Lower leg skin (tissue), 4 donors: ENCODE results near the gene NEXN. TPM values are rescaled to one million over a fixed set of nuclear protein-coding genes. Genes with fewer than 3 reads are reported as not detected.

ENCODE experiments used
- DNase-seq, 2 donors: peaks; one replicate each; pipeline ENCODE4 v3.0.0-alpha.2; 2019; ENCODE audit warnings: low spot score in 2 of 2
- H3K4me3 ChIP-seq: fragments of 200-600 bp; sonication (generic); 2 replicates; pipeline ENCODE4 v1.5.1; 2017; ENCODE audit warnings: mild to moderate bottlenecking, low read depth; ENCODE audit not compliant: poor library complexity, severe bottlenecking
- CTCF ChIP-seq, 3 donors: fragments of 450-650 bp; IDR thresholded peaks; one replicate each; pipeline ENCODE4 v1.5.1; 2016; ENCODE audit warnings: antibody characterized with exemption in 3 of 3, mild to moderate bottlenecking in 3 of 3, moderate library complexity in 2 of 3
- POLR2A ChIP-seq, 2 donors: fragments of 450-650 bp; IDR thresholded peaks; one replicate each; pipeline ENCODE4 v1.6.1; 2016 to 2017; ENCODE audit warnings: antibody characterized with exemption in 2 of 2, mild to moderate bottlenecking in 1 of 2, moderate library complexity in 1 of 2
- WGBS, 2 donors: methylation state at CpG; one replicate each; pipeline ENCODE4 v1.1.5; 2018; 5-methylcytosine and 5-hydroxymethylcytosine counted together
- intact Hi-C: fragments of 100-400 bp; cut with DNase I; formaldehyde crosslinking; loops from one replicate; pipeline ENCODE4 v1.15.0; 2023; ENCODE audit warnings: low total_unique reads
- total RNA-seq, 4 donors: library from RNA; depleted of rRNA; stranded (reverse); fragments of >200 nt; gene quantifications; one replicate each; pipeline ENCODE4 v1.1.0, GENCODE V29; 2016

NEXN gene
- total RNA-seq, 4 donors from 2014 or later, result 0.84 to 4.3 (median 2.0) TPM

DNA sequence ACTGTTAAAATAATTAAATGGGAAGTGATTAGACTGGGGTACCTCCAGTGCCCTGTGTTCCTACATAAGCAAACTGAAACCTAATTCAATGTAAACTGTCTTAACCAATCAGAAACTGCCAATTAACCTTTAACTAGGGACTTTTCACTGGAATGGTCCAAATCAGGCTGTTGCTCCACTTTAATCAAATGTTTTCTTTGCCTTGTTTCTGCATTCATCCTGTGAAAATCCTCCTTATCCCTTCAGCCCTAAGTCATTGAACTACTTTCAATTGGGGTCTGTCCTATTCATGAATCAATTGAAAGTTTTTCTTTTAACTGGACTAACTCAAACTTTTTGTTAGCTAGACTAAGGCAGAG is 95.6 kb downstream of the NEXN start:
- no peak overlapping the region for H3K4me3 ChIP-seq
- TF ChIP-seq CTCF (IDR thresholded peaks at IDR 0.05) (no peak), POLR2A (IDR thresholded peaks at IDR 0.05) (no peak)
- no peak for DNase-seq
- intact Hi-C loops, result no loop called here

DNA sequence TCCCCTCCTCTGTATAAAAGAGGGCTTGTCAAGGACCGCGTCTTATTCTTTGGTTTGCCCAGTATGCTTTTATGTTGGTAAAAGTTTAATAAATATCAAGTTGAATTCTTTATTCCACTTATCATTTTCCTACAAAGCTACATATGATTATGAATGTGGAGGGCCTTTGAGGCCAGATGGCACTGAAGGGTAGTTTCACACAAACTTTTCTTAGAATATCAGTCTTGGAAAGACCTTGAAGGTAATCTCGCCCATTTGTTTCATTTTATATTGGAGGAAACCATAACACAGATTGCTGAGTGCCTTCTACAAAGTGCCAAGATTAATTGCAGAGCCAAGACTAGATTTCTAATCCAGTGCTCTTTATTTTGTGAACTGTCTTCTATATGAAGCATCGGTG is 96.2 kb downstream of the NEXN start:
- H3K4me3 ChIP-seq, result no peak overlapping the region
- intact Hi-C loops, result no loop called here
- no peak for DNase-seq
- TF ChIP-seq POLR2A (IDR thresholded peaks at IDR 0.05) (no peak), CTCF (IDR thresholded peaks at IDR 0.05) (no peak)
- 96 to 97% methylated on average over 4 of the region's 4 CpGs for WGBS, 2 donors

- H3K4me3 ChIP-seq, result no peak overlapping the region
- TF ChIP-seq CTCF (IDR thresholded peaks at IDR 0.05) (no peak), POLR2A (IDR thresholded peaks at IDR 0.05) (no peak)
Measured at GRCh38 chr1:77986810-77987209, 98.4 kb downstream of the NEXN start.

GRCh38 chr1:77987919-77988318 is 99.5 kb downstream of the NEXN start:
- no peak overlapping the region for H3K4me3 ChIP-seq
- no peak for TF ChIP-seq CTCF (IDR thresholded peaks at IDR 0.05)
- no peak for TF ChIP-seq POLR2A (IDR thresholded peaks at IDR 0.05)
- no peak for DNase-seq
- intact Hi-C loops, result no loop called here
- 95 to 100% methylated on average over 2 of the region's 2 CpGs for WGBS, 2 donors

More at GRCh38 chr1:77986810-77987209, 98.4 kb downstream of the NEXN start:
- DNase-seq, result no peak
- intact Hi-C loops, result no loop called here

DNA sequence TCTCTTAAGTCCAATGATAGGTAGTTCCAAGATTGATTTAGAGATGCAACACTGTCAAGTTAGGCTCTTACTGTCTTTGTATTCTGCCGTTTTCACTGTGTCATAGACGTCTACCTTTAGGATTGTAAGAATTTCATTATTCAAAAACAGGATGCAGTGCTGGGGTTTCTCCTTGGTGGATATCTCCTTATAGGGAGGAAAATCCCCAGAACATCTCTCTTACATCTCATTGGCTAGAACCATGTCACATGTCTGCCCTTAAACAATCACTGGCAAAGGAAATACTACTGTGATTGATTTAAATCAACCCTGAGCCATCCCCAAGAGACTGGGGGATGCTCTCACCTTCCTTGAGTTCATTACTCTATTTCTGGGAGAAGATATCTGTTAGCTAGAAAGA is 101.3 kb downstream of the NEXN start:
- H3K4me3 ChIP-seq, result no peak overlapping the region
- no peak for TF ChIP-seq POLR2A (IDR thresholded peaks at IDR 0.05)
- no peak for TF ChIP-seq CTCF (IDR thresholded peaks at IDR 0.05)
- intact Hi-C loops, result no loop called here
- no peak for DNase-seq
- WGBS, 2 donors, result 88 to 91% methylated on average over 2 of the region's 2 CpGs

- no peak for TF ChIP-seq POLR2A (IDR thresholded peaks at IDR 0.05)
- no peak for TF ChIP-seq CTCF (IDR thresholded peaks at IDR 0.05)
- no peak for DNase-seq
- no peak overlapping the region for H3K4me3 ChIP-seq
- intact Hi-C loops, result no loop called here
- 96 to 99% methylated on average over 3 of the region's 3 CpGs for WGBS, 2 donors
Measured at GRCh38 chr1:77990629-77991204, 102.3 kb downstream of the NEXN start.
